T-helper 2 cell treated with Interferon-gamma antibody and Interleukin-4, amounts not matched to agents 100 ng/mL and 5 ng/mL, for 36 hours (primary cell): ENCODE measurements around the gene ADAM12. TPM values are rescaled to one million over a fixed set of nuclear protein-coding genes. Genes with fewer than 3 reads are reported as not detected.

Experiments used
- intact Hi-C: fragments of 100-400 bp; cut with micrococcal nuclease; formaldehyde crosslinking; loops from one replicate; pipeline ENCODE4 v1.15.1; 2023
- total RNA-seq: library from RNA; stranded (reverse); gene quantifications from 2 replicates; pipeline ENCODE4 v1.2.3, GENCODE V29; 2022

ADAM12 gene
- total RNA-seq, 1 donor from 2014 or later, result 0.14 TPM

DNA sequence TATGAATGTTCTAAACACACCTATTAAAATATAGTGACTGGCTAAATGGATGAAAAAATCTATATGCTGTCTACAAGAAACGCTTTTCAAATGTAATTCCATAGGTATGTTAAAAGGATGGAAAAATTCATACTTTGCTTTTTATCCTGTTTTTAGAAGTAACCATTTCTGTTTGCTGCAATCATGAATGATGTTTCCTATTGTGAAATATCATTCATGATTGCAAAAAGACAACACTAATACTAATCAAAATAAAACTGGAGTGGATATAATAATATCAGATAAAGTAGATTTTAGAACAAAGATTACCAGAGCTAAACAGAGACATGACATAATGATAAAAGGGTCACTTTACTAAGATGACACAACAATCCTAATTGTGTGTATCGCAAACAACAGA lies 353.7 kb downstream of the ADAM12 start:
- intact Hi-C loops, result no loop called here

DNA sequence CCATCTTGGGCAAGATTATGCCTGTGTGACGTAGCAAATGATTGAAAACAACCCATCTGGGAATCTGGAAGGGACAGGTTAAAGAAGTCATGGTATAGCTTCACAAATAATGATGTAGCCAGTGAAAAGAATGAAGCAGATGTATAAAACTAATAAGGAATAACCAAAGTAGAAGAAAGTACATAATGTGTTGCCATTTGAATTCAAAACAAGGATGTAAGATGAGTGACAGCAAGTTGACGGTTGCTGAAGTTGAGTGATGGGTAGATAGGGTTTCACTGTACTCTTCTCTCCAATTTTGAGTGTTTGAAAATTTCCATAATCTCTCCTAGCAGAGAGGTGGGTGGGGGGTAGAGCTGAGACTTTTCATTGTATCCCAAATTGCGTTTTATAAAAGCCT lies 358.3 kb downstream of the ADAM12 start:
- intact Hi-C loops, result no loop called here

DNA sequence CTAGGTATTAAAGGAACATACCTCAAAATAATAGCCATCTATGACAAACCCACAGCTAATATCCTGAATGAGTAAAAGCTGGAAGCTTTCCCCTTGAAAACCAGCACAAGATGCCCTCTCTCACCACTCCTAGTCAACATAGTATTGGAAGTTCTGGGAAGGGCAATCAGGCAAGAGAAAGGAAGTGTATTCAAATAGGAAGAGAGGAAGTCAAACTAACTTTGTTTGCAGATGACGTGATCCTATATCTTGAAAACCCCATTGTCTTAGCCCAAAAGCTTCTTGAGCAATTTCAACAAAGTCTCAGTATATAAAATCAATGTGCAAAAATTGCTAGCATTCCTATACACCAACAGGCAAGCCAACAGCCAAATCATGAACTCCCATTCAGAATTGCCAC lies 360.6 kb downstream of the ADAM12 start:
- intact Hi-C loops, result no loop called here

DNA sequence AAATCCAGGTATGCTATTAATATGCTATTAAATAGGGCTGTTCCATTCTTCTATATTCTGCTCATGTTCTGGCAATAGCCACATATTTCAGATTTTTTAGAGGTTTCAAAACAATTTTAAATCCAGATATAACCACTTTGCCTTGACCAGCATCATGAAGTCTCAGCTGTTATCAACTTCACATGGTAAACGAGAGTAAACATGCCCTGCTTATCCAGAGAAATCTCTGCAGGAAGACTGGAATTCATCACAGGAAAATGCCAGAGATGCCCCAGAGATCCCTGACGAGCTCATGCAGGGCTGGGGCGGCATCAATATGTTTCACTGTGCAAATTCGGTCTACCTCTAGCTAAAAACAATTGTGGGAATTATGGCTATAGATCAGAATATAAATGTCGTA lies 365.4 kb downstream of the ADAM12 start:
- intact Hi-C loops, result no loop called here

DNA sequence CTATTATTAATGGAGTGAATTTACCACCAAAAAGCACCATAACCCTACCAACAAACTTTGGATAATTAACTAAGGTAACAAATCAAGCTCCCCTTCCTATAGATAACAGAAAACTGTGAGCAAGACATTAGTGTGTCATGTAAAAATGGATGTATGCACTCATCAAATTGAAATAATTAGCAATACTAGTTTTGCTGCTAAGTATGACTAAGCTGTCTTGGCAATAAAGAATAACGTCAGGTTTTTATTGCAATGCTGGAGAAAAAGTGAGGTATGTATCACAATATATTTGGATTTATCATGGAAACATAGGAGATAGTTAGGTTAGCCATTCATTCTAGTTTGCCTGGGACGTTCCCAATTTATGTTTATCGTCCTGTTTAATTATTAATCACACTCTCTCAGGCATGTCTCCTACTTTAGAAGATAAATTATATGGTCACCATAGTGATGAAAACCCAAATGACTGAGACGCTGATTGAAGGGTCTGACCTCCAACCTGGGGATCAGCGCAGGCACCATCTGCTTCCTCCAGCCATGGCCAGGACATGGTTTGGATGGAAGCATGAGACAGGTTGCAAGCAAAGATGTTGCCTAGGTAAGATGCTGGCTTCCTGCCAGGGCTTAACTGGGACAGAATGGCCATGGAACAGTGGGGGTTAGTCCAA lies 366.3 kb downstream of the ADAM12 start:
- intact Hi-C loops, result no loop called here

DNA sequence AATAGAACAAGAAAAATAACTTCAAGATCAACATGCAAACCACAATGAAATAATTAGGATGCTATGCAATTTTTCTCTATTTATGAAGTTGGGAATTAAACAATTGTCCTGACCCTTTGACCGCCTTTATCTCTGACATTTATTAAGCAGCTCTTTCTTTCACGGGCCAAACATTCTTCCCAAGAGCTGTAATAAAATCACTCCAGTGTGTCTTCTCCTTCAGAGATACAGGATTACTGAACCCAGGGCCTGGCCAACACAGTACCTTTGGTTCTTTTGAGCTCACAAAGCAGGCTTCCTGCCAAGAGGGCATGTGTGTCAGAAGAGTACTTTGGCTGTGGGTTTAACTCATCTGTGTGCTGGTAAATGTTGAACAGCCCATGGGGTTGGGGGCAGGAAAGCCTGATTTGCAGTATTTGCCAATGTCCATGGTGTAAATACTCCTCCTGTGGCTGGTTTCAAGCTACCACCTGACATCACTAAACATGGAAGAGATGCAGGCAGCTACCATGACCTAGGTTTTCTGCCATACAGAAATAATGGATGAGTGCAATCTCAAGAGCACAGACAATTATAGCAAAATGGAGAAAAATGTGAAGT lies 370.2 kb downstream of the ADAM12 start:
- intact Hi-C loops, result no loop called here

DNA sequence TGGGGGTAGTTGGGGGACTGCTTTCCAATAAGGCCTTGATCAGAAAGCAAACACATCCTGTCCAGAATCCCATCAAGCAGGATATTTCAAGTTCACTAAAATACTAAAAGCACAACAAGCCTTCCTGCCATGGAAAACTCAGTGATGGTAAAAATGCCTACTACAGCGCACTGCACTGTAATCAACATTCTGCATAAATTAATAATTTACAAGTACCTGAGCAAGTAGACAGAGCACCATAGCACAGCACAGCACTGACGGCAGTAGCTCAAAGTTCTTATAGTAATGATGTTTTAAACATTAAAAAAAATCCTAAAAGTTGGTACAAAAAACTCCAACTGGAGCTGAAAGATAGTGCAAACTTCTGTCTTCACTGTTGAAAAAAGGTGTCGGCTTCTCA lies 371.4 kb downstream of the ADAM12 start:
- intact Hi-C loops, result no loop called here

DNA sequence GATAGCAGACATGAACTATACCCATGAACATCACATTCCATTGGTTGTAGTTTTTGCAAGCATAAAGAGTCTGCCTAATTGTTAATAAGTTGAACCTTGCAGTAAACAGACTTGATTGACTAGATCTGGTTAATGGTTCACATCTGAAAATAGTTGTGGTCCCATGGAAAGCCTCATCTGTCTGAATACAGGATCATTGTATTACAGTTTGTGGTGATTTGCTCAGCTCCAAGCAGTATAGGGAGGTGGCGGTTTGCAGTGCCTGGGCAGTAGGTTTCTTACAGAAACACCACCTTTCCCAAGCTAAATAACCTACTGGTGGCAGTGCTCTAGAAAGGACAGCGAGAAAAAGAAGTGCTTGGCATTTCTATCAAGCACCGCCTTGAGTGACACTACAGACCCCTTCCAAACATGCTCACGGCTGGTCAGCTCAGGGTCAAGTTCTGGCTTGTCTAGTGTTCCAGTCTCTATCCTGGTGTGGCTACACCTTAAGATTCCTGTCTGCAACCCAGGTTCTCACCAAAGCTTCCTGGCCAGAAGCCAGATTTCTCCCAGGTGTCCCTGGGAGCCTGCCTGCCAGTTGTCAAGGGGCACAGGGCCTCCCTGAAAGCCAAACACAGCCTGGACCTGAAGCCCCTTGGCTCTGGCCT lies 372.0 kb downstream of the ADAM12 start:
- intact Hi-C loops, result no loop called here

DNA sequence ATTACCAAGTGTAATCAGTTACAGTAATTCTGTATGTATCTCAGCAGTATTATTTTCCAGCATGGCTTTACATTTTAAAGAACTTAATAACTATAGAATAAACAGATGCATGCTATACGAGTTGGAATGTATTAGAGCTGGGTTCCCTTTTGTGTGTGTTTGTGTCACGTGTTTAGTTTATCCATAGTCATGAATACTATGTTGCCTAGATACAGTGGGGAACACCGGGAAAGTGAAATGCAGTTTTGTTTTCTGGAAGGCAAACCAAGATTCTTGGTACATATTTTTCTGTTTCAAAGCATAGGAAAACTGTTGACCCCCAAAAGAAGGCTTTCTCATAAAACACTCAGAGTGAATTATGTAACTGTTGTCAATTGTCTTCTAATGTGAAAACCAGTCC lies 372.9 kb downstream of the ADAM12 start:
- intact Hi-C loops, result no loop called here

DNA sequence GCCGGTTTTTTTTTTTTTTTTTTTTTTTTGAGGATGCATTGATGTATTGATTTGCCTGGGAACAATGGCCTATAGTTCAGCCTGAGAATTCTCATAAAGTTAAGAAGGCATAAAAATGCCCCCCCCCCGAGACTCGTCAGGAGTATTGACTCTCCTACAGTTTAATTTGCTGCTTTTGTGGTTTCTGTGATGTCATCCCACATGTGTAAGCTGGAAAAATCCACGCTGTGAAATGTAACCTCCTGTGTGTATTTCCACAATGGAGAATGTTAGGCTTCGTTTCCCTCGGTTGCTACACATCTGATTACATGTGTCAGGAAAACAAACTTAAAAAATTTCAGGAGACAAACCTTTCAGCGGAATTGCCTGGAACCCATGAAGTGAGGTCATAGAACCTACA lies 374.0 kb downstream of the ADAM12 start:
- intact Hi-C loops, result no loop called here

DNA sequence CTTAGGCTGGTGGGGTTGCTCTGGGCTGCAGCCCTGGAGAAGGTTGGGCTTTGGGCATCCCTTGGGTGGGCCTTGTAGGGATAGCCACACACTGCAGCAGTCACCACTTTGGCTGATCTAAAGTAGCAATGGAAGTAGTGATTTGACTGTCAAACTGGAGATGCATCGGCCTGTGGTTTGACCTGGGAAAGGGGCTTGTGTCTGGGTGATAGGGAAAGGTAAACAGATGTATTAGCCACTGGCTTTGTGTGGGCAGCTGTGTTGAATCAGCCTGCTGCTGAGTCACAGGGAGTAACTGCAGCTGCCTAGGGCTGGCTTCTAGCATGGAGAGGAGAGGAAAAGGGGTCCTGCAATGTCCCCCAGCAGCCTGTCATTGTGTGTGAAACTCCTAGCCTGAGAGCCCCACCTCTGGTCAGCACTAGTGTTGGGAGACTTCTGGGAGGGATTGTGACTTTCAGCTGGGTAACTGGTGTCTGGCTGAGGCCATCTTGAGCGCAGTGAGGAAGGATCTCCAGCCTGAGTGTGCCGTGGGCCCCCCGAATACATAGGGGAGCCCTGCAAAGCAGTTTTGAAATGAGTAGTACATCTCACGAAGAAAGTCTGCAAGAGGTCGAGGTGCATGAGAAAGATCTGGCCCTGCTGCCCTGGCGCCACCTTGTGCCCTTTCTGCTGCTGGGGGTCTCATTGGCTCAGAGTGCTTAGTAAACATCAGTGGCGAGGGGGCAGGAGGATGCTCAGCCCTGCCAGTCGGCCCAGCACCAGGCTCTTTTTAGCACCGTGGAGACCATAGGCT lies 374.6 kb downstream of the ADAM12 start:
- intact Hi-C loops, result no loop called here

DNA sequence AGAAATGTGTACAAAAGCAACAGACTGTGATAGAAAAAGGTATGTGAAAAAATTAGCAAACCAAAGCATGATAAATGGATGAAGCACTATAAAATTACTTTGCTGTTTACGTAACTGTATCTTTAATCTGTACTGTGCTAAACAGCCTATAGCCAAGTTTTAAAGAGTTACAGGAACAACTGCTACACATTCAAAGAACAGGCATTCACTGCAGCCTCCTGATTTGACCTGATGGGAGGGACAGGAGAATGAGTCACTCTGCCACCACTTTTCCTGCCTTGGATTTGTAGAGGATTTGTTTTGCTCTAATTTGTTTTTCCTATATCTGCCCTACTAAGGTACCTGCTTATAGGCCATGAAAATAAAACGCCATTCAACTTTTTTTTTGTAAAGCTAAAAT lies 375.8 kb downstream of the ADAM12 start:
- intact Hi-C loops, result no loop called here

DNA sequence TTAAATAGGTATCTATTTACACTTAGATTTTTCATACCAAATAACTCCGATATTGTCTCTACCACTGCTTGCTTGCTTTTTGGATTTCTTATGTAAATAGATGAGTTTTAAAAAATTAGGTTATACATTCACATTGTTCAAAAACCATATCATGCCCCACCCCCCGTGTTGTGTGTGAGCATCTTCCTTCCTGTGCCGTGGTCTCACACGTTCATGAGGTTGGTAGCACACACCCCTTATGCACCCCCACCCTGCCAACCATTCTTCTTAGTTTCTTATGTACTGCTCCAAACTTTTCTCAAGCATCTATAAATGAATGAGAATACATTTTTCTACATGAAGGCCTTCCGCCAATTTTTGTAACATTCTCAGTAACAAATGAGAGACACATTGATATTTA lies 376.3 kb downstream of the ADAM12 start:
- intact Hi-C loops, result no loop called here

DNA sequence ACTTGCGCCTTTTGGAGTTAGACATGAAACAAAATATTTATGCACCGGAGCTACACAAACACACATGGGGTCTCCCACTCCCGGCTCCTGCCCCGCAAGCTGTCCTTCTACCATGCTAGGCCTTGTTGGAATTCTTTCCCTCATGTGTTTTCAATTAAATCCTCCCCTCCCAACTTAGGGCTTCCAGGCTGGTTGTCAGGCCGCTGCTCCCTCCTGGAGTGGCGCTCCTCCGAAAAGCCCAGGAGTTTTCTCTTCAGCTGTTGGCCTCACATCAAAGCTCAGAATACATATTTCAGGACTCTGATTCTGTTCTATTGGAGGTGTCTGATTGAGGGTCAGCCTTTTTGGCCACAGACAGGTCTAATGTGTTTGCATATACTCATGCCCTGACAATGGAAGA lies 378.6 kb downstream of the ADAM12 start:
- intact Hi-C loops, result no loop called here

DNA sequence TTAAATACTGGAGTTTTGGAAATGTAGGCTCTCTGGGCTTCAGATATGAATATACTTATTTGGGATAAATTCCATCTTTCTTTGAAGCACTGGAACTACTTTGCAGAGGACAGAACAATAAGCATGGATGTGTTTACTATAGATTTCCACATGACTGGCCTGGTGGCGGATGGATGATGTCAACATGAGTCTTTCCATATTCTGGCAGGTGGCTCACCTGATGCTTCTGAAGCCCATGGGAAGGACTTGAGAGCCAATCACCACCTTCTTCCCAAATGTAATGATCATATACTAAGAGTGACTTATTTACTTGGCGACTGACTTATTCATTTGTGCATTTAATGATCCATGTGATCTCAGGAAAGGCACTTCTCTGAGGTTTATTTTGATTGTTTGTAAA lies 381.4 kb downstream of the ADAM12 start:
- intact Hi-C loops, result no loop called here

DNA sequence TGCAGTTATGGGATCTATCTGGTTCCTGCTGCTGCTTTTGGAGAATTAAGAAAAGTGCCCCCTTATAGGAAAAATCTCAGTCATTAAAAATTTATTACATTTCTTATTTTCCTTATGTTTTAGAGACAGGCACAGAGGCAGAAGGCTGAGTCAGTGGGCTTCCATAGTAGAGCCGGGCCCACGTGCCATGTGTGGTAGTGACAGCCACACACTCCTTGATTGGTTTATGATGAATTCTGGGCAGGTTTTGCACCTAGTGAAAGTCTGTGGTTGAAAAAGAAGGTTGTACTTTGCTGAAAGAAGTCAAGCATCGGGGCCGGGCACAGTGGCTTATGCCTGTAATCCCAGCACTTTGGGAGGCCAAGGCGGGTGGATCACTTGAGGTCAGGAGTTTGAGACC lies 382.0 kb downstream of the ADAM12 start:
- intact Hi-C loops, result no loop called here

DNA sequence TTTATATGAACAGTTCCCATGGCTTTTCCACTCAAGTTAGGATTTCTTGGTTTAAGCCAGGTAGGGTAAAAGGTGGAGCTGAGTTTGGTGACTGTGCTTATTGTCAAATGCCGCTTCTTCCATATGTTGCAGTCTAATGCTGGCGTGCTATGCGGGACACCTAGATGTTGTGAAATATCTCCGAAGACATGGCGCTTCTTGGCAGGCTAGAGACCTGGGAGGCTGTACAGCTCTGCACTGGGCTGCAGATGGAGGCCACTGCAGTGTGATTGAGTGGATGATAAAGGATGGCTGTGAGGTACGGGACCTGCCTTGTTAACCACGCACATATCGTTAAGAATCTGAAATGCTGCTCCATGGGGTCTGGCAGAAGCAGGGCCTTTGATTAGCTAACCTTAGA lies 383.5 kb downstream of the ADAM12 start:
- intact Hi-C loops, result no loop called here

DNA sequence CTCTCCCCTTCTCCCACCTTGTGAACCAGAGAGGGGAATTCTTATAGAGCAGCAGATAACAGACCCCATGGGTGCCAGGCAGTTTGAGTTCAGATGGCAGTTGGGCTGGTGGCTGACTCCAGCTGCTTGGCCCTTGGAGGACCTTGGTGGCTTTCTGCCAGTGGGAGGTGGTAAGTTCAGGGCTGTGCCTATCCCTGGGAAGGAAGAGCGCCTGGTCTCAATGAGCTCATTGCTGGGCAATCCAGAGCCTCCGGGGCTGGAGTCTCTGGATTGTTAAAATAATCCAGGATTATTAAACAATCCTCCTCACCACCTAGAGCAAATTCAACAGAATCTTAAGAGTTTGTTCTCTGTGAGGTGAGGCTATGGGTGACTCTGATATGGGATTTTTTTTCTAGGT lies 386.7 kb downstream of the ADAM12 start:
- intact Hi-C loops, result no loop called here

DNA sequence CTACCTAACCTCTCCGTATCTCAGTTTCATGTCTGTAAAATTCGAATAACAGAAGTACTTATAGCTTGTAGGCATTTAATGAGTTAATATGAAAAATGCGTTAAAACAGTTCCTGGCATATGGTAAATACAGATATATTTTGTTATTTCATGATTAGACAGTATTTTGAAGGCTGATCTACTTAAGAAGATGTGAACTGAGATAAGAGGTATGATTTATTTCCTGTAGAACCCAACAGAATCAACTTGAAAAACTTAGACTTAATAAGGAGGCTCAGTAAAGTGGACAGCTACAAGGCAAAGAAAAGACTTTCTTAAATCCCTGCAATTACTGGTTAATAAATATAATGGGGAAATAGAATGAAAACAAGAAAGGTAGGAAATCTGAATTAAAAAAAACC lies 388.6 kb downstream of the ADAM12 start:
- intact Hi-C loops, result no loop called here

DNA sequence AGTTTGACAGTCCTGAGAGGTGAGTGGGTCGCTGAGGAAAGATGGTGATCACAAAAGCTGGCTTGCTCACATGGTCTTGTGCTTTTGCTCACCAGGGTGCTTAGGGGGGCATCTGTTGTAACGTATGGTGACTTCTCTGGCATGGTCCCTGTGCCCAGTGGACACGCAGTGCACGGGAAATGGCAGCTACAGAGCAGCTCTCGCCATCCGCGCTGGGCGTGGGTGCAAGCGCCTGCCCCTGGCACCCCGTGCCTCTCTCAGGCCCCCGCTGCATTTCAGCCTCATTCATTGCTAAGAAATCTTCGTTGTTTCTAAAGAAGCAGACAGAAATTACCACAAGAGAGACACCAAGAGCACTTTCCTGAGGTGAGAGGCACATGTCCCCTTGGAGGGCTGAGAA lies 390.7 kb downstream of the ADAM12 start:
- intact Hi-C loops, result no loop called here

DNA sequence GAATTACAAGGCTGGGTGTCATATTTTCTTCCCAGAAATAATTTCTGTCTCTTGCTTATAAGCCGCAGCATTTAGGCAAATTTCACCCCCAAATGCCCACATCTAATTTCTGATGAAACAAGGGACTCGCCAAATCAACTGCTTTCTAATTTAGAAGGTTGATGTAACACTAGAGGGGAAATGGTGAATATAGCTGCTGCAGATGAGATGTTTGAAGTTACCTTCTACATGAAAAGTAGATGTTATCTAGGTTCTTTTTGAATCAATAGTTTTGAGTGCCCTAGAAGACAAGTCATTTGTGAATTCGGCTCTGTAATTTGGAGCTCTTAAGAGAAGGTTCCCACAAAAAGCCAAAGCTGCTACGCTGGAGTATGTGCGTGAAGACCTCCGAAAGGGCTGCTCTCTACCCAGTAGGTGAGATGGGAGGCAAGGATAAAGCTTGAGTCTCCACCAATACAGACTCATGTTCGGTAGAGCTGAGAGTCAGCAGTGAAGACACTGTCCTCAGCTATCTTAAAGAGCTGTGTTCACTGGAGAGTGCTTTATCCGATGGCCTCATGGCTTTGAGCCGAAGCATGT lies 392.5 kb downstream of the ADAM12 start:
- intact Hi-C loops, result no loop called here

DNA sequence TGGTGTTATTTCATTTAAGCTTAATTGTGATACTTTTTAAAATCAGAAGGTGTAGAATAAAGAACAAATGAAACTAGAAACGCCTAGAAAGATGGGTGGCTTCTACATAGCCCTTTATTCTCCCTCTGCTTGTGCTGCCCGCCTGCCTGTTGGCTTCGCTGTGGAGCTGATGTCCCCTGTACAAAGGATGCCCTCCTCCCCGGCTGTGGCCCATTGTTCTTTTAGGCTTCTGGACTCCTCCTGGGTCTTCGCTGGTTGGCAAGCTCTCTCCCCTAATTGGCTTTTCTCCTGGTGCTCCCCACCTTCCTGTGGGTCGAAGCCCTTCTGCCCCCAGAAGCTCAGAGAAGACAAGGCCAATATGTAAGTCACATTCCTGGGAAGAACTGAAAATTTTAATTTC lies 393.7 kb downstream of the ADAM12 start:
- intact Hi-C loops, result no loop called here
